Activated CD8-positive, alpha-beta T cell treated with anti-CD3 and anti-CD28 coated beads for 36 hours (primary cell): Measurements from ENCODE around the gene LTK. TPM values are rescaled to one million over a fixed set of nuclear protein-coding genes. Genes with fewer than 3 reads are reported as not detected.

Experiments used
- ATAC-seq: fragments of 200-7000 bp; cut with Tn5 transposase; one replicate; pipeline ENCODE4 v1.10.0; 2021; ENCODE audit warnings: mild to moderate bottlenecking, moderate library complexity
- CTCF ChIA-PET: fragments of 350-600 bp; sonication (Branson Sonifier 250); formaldehyde crosslinking; loops from one replicate; lab custom pipeline; 2021; ENCODE audit warnings: antibody characterized with exemption; lab: Charles Lee
- POLR2A ChIA-PET: fragments of 350-600 bp; sonication (Branson Sonifier 250); formaldehyde crosslinking; loops from one replicate; lab custom pipeline; 2021; ENCODE audit warnings: antibody characterized with exemption; lab: Charles Lee
- DNase-seq: peaks from one replicate; pipeline ENCODE4 v3.0.0-alpha.2; 2020
- H3K27ac Mint-ChIP-seq: one replicate; pipeline ENCODE4 v1.8.0; 2021; ENCODE audit warnings: mild to moderate bottlenecking, mixed read lengths
- H3K27me3 Mint-ChIP-seq: one replicate; pipeline ENCODE4 v1.8.0; 2021; ENCODE audit warnings: mixed read lengths
- H3K36me3 Mint-ChIP-seq: one replicate; pipeline ENCODE4 v1.8.0; 2021; ENCODE audit warnings: low read depth, mixed read lengths
- H3K4me1 Mint-ChIP-seq: one replicate; pipeline ENCODE4 v1.8.0; 2021; ENCODE audit warnings: low read depth, mixed read lengths
- H3K4me3 Mint-ChIP-seq: one replicate; pipeline ENCODE4 v1.8.0; 2021; ENCODE audit warnings: mild to moderate bottlenecking, moderate library complexity, mixed read lengths
- H3K9me3 Mint-ChIP-seq: one replicate; pipeline ENCODE4 v1.8.0; 2021; ENCODE audit warnings: mixed read lengths
- CTCF ChIP-seq: fragments of 200-600 bp; IDR thresholded peaks from one replicate; pipeline ENCODE4 v1.8.0; 2022; ENCODE audit warnings: antibody characterized with exemption, mild to moderate bottlenecking
- intact Hi-C: fragments of 100-400 bp; cut with micrococcal nuclease; formaldehyde crosslinking; loops from one replicate; pipeline ENCODE4 v1.10.0; 2022
- total RNA-seq, 2 experiments: library from RNA; stranded (reverse); gene quantifications; one replicate each; pipeline ENCODE4 v1.2.3, GENCODE V29; 2021

Gene LTK
- total RNA-seq, 2 experiments from 2014 or later: 0.81 to 0.83 TPM

GRCh38 chr15:41490355-41490754 is 23.3 kb downstream of the LTK start:
- peak; percentile 78 for DNase-seq
- TF ChIP-seq CTCF: no peak

GRCh38 chr15:41489641-41490040 is 24.0 kb downstream of the LTK start:
- intact Hi-C loops: no loop called here
- ATAC-seq (no peak), DNase-seq (no peak)
- H3K4me3 Mint-ChIP-seq: no peak overlapping the region
- H3K9me3 Mint-ChIP-seq: no peaks in the 10 kb centered on the region
- H3K36me3 Mint-ChIP-seq: peaks cover 3% of the 10 kb centered on the region
- H3K4me1 Mint-ChIP-seq: peaks cover 40% of the 10 kb centered on the region
- peaks cover 21% of the 10 kb centered on the region for H3K27me3 Mint-ChIP-seq
- POLR2A ChIA-PET: interaction anchor here (1.4 kb wide), 1 partner anchor 157 kb away, joined by 5 read pairs; the partner anchor contains the start of genes NUSAP1 and OIP5
- TF ChIP-seq CTCF: no peak
- CTCF ChIA-PET: interaction anchor here (1.9 kb wide), 1 partner anchor 24 kb away, joined by 11 read pairs; no protein-coding TSS in a partner anchor
- no peak overlapping the region for H3K27ac Mint-ChIP-seq

More at GRCh38 chr15:41490355-41490754, 23.3 kb downstream of the LTK start:
- ChIA-PET CTCF (interaction anchor here (1.9 kb wide), 1 partner anchor 24 kb away, joined by 11 read pairs; no protein-coding TSS in a partner anchor), POLR2A (interaction anchor here (0.9 kb wide), 1 partner anchor 23 kb away, joined by 4 read pairs; the partner anchor contains the start of gene LTK)
- intact Hi-C loops: no loop called here
- peak; percentile 74 for ATAC-seq
- Mint-ChIP-seq H3K9me3 (no peaks in the 10 kb centered on the region), H3K36me3 (peaks cover 3% of the 10 kb centered on the region), H3K4me1 (peaks cover 43% of the 10 kb centered on the region), H3K27ac (peak overlapping the region; percentile 8), H3K4me3 (no peak overlapping the region), H3K27me3 (peaks cover 24% of the 10 kb centered on the region)

GRCh38 chr15:41487802-41488201 is 25.8 kb downstream of the LTK start:
- H3K27ac Mint-ChIP-seq: peak overlapping the region; percentile 73
- H3K27me3 Mint-ChIP-seq: peaks cover 18% of the 10 kb centered on the region
- no peak for ATAC-seq
- peaks cover 3% of the 10 kb centered on the region for H3K36me3 Mint-ChIP-seq
- H3K4me1 Mint-ChIP-seq: peaks cover 51% of the 10 kb centered on the region
- ChIA-PET POLR2A (interaction anchor here (0.7 kb wide), 1 partner anchor 85 kb away, joined by 3 read pairs; no protein-coding TSS in a partner anchor), CTCF (interaction anchor here (1.4 kb wide), 1 partner anchor 21 kb away, joined by 7 read pairs; no protein-coding TSS in a partner anchor)
- peak overlapping the region; percentile 53 for H3K4me3 Mint-ChIP-seq
- no peaks in the 10 kb centered on the region for H3K9me3 Mint-ChIP-seq
- peak; percentile 57 for DNase-seq
- no peak for TF ChIP-seq CTCF
- intact Hi-C loops: no loop called here

- no peak for TF ChIP-seq CTCF
- ChIA-PET CTCF (interaction anchor here (1.4 kb wide), 1 partner anchor 21 kb away, joined by 7 read pairs; no protein-coding TSS in a partner anchor), POLR2A (interaction anchor here (0.7 to 1.3 kb wide), 2 partner anchors 9 to 84 kb away, joined by 3 read pairs; no protein-coding TSS in a partner anchor)
- no peak overlapping the region for H3K4me3 Mint-ChIP-seq
- H3K4me1 Mint-ChIP-seq: peaks cover 51% of the 10 kb centered on the region
- no peaks in the 10 kb centered on the region for H3K9me3 Mint-ChIP-seq
- peaks cover 3% of the 10 kb centered on the region for H3K36me3 Mint-ChIP-seq
- ATAC-seq (no peak), DNase-seq (no peak)
- intact Hi-C loops: no loop called here
- H3K27ac Mint-ChIP-seq: no peak overlapping the region
- H3K27me3 Mint-ChIP-seq: peaks cover 14% of the 10 kb centered on the region
These were observed 26.2 kb downstream of the LTK start for GRCh38 chr15:41487381-41487780.

- ATAC-seq (no peak), DNase-seq (no peak)
- ChIA-PET POLR2A (interaction anchor here (1.3 kb wide), 1 partner anchor 10 kb away, joined by 3 read pairs; no protein-coding TSS in a partner anchor), CTCF (interaction anchor here (1.4 kb wide), 1 partner anchor 20 kb away, joined by 7 read pairs; no protein-coding TSS in a partner anchor)
- Mint-ChIP-seq H3K27ac (no peak overlapping the region), H3K4me3 (no peak overlapping the region), H3K9me3 (no peaks in the 10 kb centered on the region), H3K36me3 (peaks cover 6% of the 10 kb centered on the region), H3K27me3 (peaks cover 7% of the 10 kb centered on the region), H3K4me1 (peaks cover 44% of the 10 kb centered on the region)
- no peak for TF ChIP-seq CTCF
- intact Hi-C loops: no loop called here
These were observed 27.3 kb downstream of the LTK start for GRCh38 chr15:41486286-41486685.
